DOHH2 (cell line): ENCODE results near the gene CNTNAP5.

Source experiments
- H3F3A ChIP-seq: fragments of 200-600 bp; sonication (generic), shearing (Covaris generic); 2 replicates; pipeline ENCODE4 v1.6.0; 2016; ENCODE audit warnings: antibody characterized with exemption, mild to moderate bottlenecking; ENCODE audit not compliant: control insufficient read depth, insufficient read depth
- H3K27ac ChIP-seq: fragments of 200-600 bp; sonication (generic); 2 replicates; pipeline ENCODE4 v1.5.1; 2014; ENCODE audit warnings: low read depth, mild to moderate bottlenecking, low read length, moderate library complexity
- H3K27me3 ChIP-seq: fragments of 200-600 bp; sonication (generic); 2 replicates; pipeline ENCODE4 v1.6.1; 2014; ENCODE audit warnings: mild to moderate bottlenecking, low read length, mixed read lengths; ENCODE audit not compliant: control insufficient read depth
- H3K36me3 ChIP-seq: fragments of 200-600 bp; sonication (generic); 2 replicates; pipeline ENCODE4 v1.6.1; 2014; ENCODE audit warnings: mild to moderate bottlenecking, low read length, moderate library complexity, mixed read lengths; ENCODE audit not compliant: control insufficient read depth
- H3K4me1 ChIP-seq: fragments of 200-600 bp; sonication (generic); 2 replicates; pipeline ENCODE4 v1.6.1; 2014; ENCODE audit warnings: mild to moderate bottlenecking, low read length, mixed read lengths; ENCODE audit not compliant: control insufficient read depth
- H3K4me2 ChIP-seq: fragments of 200-600 bp; sonication (generic); 2 replicates; pipeline ENCODE4 v1.6.0; 2014; ENCODE audit warnings: mild to moderate bottlenecking, low read length, moderate library complexity
- H3K4me3 ChIP-seq: fragments of 200-600 bp; sonication (generic); 2 replicates; pipeline ENCODE4 v1.5.1; 2014; ENCODE audit warnings: mild to moderate bottlenecking, low read length, mixed read lengths
- H3K79me2 ChIP-seq: fragments of 200-600 bp; sonication (generic); 2 replicates; pipeline ENCODE4 v1.6.1; 2014; ENCODE audit warnings: mild to moderate bottlenecking, low read length, mixed read lengths; ENCODE audit not compliant: control insufficient read depth
- H3K9me2 ChIP-seq: fragments of 200-600 bp; sonication (generic); replicated peaks from 2 replicates; pipeline ENCODE4 v1.6.1; 2014; ENCODE audit warnings: mild to moderate bottlenecking, low read length, mixed read lengths; ENCODE audit not compliant: control insufficient read depth
- H3K9me3 ChIP-seq: fragments of 200-600 bp; sonication (generic); 2 replicates; pipeline ENCODE4 v1.6.1; 2014; ENCODE audit warnings: antibody characterized with exemption, low read length, mixed read lengths; ENCODE audit not compliant: control insufficient read depth, insufficient read depth
- H4K20me1 ChIP-seq: fragments of 200-600 bp; sonication (generic); 2 replicates; pipeline ENCODE4 v1.6.0; 2014; ENCODE audit warnings: low read depth, mild to moderate bottlenecking, antibody characterized with exemption, low read length, moderate library complexity; ENCODE audit not compliant: control insufficient read depth, insufficient read depth
- EZH2phosphoT487 ChIP-seq: fragments of 200-600 bp; sonication (generic); IDR thresholded peaks from 2 replicates; pipeline ENCODE4 v1.6.1; 2017; ENCODE audit warnings: borderline replicate concordance, mild to moderate bottlenecking, antibody characterized with exemption, low read length, moderate library complexity, mixed read lengths
- TF ChIP-seq, protein P1 (sequence below): fragments of 200-600 bp; sonication (generic); IDR thresholded peaks from one replicate; pipeline ENCODE4 v1.5.1; 2014; ENCODE audit warnings: antibody characterized with exemption, mild to moderate bottlenecking, low read depth, low read length; ENCODE audit not compliant: poor library complexity, severe bottlenecking

CNTNAP5 gene

DNA sequence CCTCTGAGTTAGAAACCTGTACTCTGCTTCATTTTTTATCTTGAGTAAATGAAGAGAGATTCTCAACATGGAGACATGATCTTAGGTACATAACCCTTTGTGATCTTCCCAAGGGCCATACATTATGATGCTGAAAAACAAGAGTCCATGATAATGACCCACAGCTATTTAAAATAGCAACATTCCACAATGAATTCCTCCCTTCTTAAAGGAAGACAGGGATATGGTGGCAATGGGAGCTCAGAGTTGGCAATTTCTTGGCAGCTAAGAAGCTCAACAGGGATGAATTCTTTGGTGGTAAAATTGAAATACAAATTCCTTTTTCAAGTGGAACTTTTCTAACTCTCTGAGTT lies 638.5 kb downstream of the CNTNAP5 start:
- H3K4me2 ChIP-seq: no peak overlapping the region
- no peak overlapping the region for H3K4me3 ChIP-seq
- H3K36me3 ChIP-seq: no peaks in the 10 kb centered on the region
- no peaks in the 10 kb centered on the region for H3K9me3 ChIP-seq
- no peak overlapping the region for H3K27ac ChIP-seq
- no peaks in the 10 kb centered on the region for H3K9me2 ChIP-seq
- no peaks in the 10 kb centered on the region for H3K79me2 ChIP-seq
- no peaks in the 10 kb centered on the region for H4K20me1 ChIP-seq
- no peaks in the 10 kb centered on the region for H3K27me3 ChIP-seq
- TF ChIP-seq EZH2phosphoT487: no peak
- TF ChIP-seq, protein P1, sequence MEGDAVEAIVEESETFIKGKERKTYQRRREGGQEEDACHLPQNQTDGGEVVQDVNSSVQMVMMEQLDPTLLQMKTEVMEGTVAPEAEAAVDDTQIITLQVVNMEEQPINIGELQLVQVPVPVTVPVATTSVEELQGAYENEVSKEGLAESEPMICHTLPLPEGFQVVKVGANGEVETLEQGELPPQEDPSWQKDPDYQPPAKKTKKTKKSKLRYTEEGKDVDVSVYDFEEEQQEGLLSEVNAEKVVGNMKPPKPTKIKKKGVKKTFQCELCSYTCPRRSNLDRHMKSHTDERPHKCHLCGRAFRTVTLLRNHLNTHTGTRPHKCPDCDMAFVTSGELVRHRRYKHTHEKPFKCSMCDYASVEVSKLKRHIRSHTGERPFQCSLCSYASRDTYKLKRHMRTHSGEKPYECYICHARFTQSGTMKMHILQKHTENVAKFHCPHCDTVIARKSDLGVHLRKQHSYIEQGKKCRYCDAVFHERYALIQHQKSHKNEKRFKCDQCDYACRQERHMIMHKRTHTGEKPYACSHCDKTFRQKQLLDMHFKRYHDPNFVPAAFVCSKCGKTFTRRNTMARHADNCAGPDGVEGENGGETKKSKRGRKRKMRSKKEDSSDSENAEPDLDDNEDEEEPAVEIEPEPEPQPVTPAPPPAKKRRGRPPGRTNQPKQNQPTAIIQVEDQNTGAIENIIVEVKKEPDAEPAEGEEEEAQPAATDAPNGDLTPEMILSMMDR: no peak
- H3F3A ChIP-seq: no peaks in the 10 kb centered on the region
- H3K4me1 ChIP-seq: no peaks in the 10 kb centered on the region

DNA sequence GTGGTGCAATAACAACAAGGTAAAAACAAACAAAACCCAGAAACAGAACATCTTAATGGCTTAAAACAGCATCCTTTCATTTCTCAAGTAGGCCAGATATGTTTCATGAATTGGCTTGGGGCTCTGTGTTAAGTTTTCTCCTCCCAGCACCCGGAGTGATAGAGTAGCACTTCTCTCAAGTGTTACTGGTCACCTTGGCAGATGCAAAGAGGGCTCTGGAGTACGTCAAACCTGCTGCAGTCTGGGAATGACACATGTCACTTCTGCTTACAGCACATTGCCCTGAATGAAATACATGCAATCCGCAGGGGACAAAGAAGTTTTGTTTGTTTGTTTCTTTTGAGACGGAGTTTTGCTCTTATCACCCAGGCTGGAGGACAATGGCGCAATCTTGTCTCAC lies 639.3 kb downstream of the CNTNAP5 start:
- Histone ChIP-seq H3K9me3 (no peaks in the 10 kb centered on the region), H3K79me2 (no peaks in the 10 kb centered on the region), H4K20me1 (no peaks in the 10 kb centered on the region), H3K27ac (no peak overlapping the region), H3K4me1 (no peaks in the 10 kb centered on the region), H3K9me2 (no peaks in the 10 kb centered on the region), H3F3A (no peaks in the 10 kb centered on the region), H3K36me3 (no peaks in the 10 kb centered on the region), H3K4me2 (no peak overlapping the region), H3K27me3 (no peaks in the 10 kb centered on the region), H3K4me3 (no peak overlapping the region)
- TF ChIP-seq EZH2phosphoT487: no peak
- TF ChIP-seq, protein P1: no peak

DNA sequence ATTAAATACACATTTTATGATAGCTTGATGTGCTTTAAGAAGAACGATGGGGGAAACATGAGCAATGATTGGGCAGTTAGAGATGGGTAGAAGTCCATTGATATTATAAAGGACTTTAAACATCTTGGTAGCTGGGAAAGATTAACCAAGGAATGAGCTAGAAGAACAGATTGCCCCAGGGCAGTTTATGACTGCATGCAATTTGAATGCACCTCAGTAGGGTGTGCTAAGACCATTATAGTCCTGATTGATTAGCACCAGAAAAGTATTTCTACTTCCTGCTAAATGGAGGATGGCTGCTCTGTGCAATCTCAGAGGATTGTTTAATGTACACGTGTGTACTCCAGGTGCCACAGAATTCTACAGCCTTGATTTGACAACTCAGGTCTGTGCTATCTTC lies 641.9 kb downstream of the CNTNAP5 start:
- Histone ChIP-seq H3K9me3 (no peaks in the 10 kb centered on the region), H3K27ac (no peak overlapping the region), H3K36me3 (no peaks in the 10 kb centered on the region), H3K4me2 (no peak overlapping the region), H3K27me3 (no peaks in the 10 kb centered on the region), H3K4me1 (no peaks in the 10 kb centered on the region), H3K4me3 (no peak overlapping the region), H4K20me1 (no peaks in the 10 kb centered on the region), H3K79me2 (no peaks in the 10 kb centered on the region), H3K9me2 (no peaks in the 10 kb centered on the region), H3F3A (no peaks in the 10 kb centered on the region)
- TF ChIP-seq, protein P1: no peak
- TF ChIP-seq EZH2phosphoT487: no peak

DNA sequence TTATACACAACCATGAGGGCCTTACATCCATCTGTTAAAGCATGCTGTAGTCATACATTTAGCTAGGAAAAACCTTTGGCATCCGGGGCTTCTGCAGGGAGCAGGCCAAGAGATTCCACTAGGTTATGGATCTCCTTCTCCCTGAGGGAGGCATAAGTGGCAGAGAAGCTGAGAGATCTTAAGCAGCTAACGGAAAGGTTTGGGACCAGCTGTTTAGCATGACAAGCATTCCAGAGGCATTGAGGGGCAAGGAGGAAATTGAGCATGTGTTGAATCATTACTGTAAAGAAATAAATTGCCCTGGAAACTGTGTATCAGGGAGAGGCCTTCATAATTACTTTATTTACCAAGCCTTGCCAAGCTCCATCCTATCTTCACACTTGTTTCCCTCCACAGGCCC lies 643.1 kb downstream of the CNTNAP5 start:
- Histone ChIP-seq H3K4me1 (no peaks in the 10 kb centered on the region), H4K20me1 (no peaks in the 10 kb centered on the region), H3K79me2 (no peaks in the 10 kb centered on the region), H3K4me2 (no peak overlapping the region), H3K36me3 (no peaks in the 10 kb centered on the region), H3K9me2 (no peaks in the 10 kb centered on the region), H3K27ac (no peak overlapping the region), H3K27me3 (no peaks in the 10 kb centered on the region), H3K9me3 (no peaks in the 10 kb centered on the region), H3K4me3 (no peak overlapping the region), H3F3A (no peaks in the 10 kb centered on the region)
- TF ChIP-seq EZH2phosphoT487: no peak
- TF ChIP-seq, protein P1: no peak
